HG03558 (cell line): ENCODE measurements around the gene HOXA5.

Experiments used
- ATAC-seq: cut with Tn5 transposase; IDR thresholded peaks from one replicate; pipeline ENCODE4 v1.9.1; 2021; ENCODE audit warnings: moderate number of reproducible peaks; ENCODE audit not compliant: unreplicated experiment; ENCODE audit errors: extremely low read depth

HOXA5 gene

GRCh38 chr7:27172315-27172774, 28.9 kb upstream of the HOXA5 start:
- no peak for ATAC-seq

GRCh38 chr7:27171637-27172314, 28.3 kb upstream of the HOXA5 start:
- no peak for ATAC-seq

- no peak for ATAC-seq
Measured at GRCh38 chr7:27171325-27171636, 27.8 kb upstream of the HOXA5 start.

GRCh38 chr7:27170426-27171324, 27.2 kb upstream of the HOXA5 start:
- ATAC-seq: no peak

GRCh38 chr7:27169658-27170425, 26.4 kb upstream of the HOXA5 start:
- no peak for ATAC-seq

GRCh38 chr7:27168265-27168947, 24.9 kb upstream of the HOXA5 start:
- no peak for ATAC-seq

GRCh38 chr7:27167916-27168264, 24.4 kb upstream of the HOXA5 start:
- no peak for ATAC-seq

- no peak for ATAC-seq
Measured at GRCh38 chr7:27166531-27167505, 23.3 kb upstream of the HOXA5 start.

GRCh38 chr7:27165996-27166530, 22.6 kb upstream of the HOXA5 start:
- ATAC-seq: no peak

- ATAC-seq: no peak
Measured at GRCh38 chr7:27165089-27165995, 21.9 kb upstream of the HOXA5 start, which contains the start of gene HOXA9. Gene HOXA9, minus strand, starts transcription at chr7:27165537. Its CDS starts 80 bp downstream, at chr7:27165457.

GRCh38 chr7:27164367-27165088, 21.0 kb upstream of the HOXA5 start:
- no peak for ATAC-seq

GRCh38 chr7:27164045-27164366, 20.5 kb upstream of the HOXA5 start:
- no peak for ATAC-seq

GRCh38 chr7:27163288-27164044, 20.0 kb upstream of the HOXA5 start:
- ATAC-seq: no peak

- ATAC-seq: no peak
Measured at GRCh38 chr7:27162561-27163287, 19.2 kb upstream of the HOXA5 start.

- no peak for ATAC-seq
Measured at GRCh38 chr7:27161721-27162560, 18.5 kb upstream of the HOXA5 start.
